Kidney tubule cell (primary cell): ENCODE measurements around the gene FBXL22.
A peak's percentile ranks its signal among the peaks of the same experiment; 100 is the strongest.

Experiments
- DNase-seq: peaks from one replicate; pipeline ENCODE4 v3.0.0-alpha.2; 2018; ENCODE audit warnings: low spot score

FBXL22 gene

GRCh38 chr15:63597038-63597790, at the start of gene FBXL22:
Gene FBXL22, plus strand, starts transcription at chr15:63597387. Its CDS starts 6 bp downstream, at chr15:63597393.
- DNase-seq, result no peak

- peak; percentile 20 for DNase-seq
These were observed 45.8 kb upstream of the FBXL22 start for GRCh38 chr15:63551400-63551799.

- peak; percentile 96 for DNase-seq
These were observed 43.8 kb upstream of the FBXL22 start for GRCh38 chr15:63553388-63553791.

- DNase-seq, result no peak
These were observed 42.8 kb upstream of the FBXL22 start for GRCh38 chr15:63554337-63554927.

GRCh38 chr15:63555507-63555906, 41.7 kb upstream of the FBXL22 start:
- DNase-seq, result no peak

- peak; percentile 76 for DNase-seq
These were observed 40.9 kb upstream of the FBXL22 start for GRCh38 chr15:63556246-63556645.

GRCh38 chr15:63556736-63557135, 40.5 kb upstream of the FBXL22 start:
- DNase-seq, result no peak

GRCh38 chr15:63559753-63560152, 37.4 kb upstream of the FBXL22 start:
- no peak for DNase-seq

GRCh38 chr15:63560741-63561448, 36.3 kb upstream of the FBXL22 start:
- DNase-seq, result no peak

- DNase-seq, result no peak
These were observed 33.1 kb upstream of the FBXL22 start for GRCh38 chr15:63564093-63564492.

- no peak for DNase-seq
These were observed 31.5 kb upstream of the FBXL22 start for GRCh38 chr15:63565536-63566186.

- DNase-seq, result no peak
These were observed 24.3 kb upstream of the FBXL22 start for GRCh38 chr15:63572749-63573464.

- DNase-seq, result no peak
These were observed 23.7 kb upstream of the FBXL22 start for GRCh38 chr15:63573533-63573932.

GRCh38 chr15:63575312-63575711, 21.9 kb upstream of the FBXL22 start:
- DNase-seq, result no peak

GRCh38 chr15:63576441-63576840, 20.7 kb upstream of the FBXL22 start:
- no peak for DNase-seq

- DNase-seq, result no peak
These were observed 15.0 kb upstream of the FBXL22 start for GRCh38 chr15:63582179-63582578.

- peak; percentile 93 for DNase-seq
These were observed 14.3 kb upstream of the FBXL22 start for GRCh38 chr15:63582718-63583426.

- DNase-seq, result no peak
These were observed 10.4 kb upstream of the FBXL22 start for GRCh38 chr15:63586790-63587189.

GRCh38 chr15:63587527-63587926, 9.7 kb upstream of the FBXL22 start:
- DNase-seq, result no peak

GRCh38 chr15:63588826-63589225, 8.4 kb upstream of the FBXL22 start:
- peak; percentile 40 for DNase-seq
